ENCODE results near the gene SLC25A38. TPM values are rescaled to one million over a fixed set of nuclear protein-coding genes. Genes with fewer than 3 reads are reported as not detected.
A peak's percentile ranks its signal among the peaks of the same experiment; 100 is the strongest.

The SLC25A38 gene
- polyA plus RNA-seq, 3 donors = 5.7 to 8.9 (median 7.5) TPM

DNA sequence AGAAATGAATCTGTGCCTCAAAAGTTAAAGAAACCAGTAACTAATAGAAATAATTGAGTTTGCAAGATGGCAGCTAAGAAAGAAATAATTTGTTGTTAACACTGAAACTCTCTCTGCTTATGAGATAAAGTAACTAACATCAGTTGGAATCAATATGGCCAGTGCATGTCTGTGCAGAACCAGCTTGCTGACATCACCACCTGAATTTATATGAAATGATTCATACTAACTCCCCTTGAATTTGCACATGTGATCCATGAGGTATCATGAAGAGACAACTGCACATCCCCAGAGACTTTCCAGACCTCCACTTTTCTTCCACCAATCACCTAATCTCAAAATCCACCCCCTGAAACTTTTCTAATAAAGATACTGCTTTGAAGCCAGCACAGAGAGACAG is 10.3 kb upstream of the SLC25A38 start:
- no peaks in the 10 kb centered on the region for H3K36me3 ChIP-seq (replicated peaks in 1 of 2; ENCODE audit: control insufficient read depth in 1 of 2, insufficient read depth in 2 of 2, low read length in 2 of 2)
- Mint-ChIP-seq H3K9me3 (peaks cover 4 to 18% (median 12%) of the 10 kb centered on the region in 7 donors), H3K27ac (no peak overlapping the region), H3K4me1 (no peaks in the 10 kb centered on the region), H3K4me3 (no peak overlapping the region), H3K27me3 (ENCODE audit: low read depth in 3 of 3) (peaks cover 0 to 6% (median 4%) of the 10 kb centered on the region in 3 donors), H3K36me3 (no peaks in the 10 kb centered on the region)
- no peak for DNase-seq
- H3K27me3 ChIP-seq (ENCODE audit: control insufficient read depth in 2 of 2, insufficient read depth in 2 of 2, low read length in 2 of 2) = no peaks in the 10 kb centered on the region
- no peaks in the 10 kb centered on the region for H4K20me1 ChIP-seq (ENCODE audit: insufficient read depth, low read length)
- H3K27ac ChIP-seq (ENCODE audit: low read depth in 1 of 2, low read length in 2 of 2) = no peak overlapping the region
- no peak overlapping the region for H3K9ac ChIP-seq (ENCODE audit: insufficient read depth, low read length, poor library complexity, severe bottlenecking)
- TF ChIP-seq, protein P1, sequence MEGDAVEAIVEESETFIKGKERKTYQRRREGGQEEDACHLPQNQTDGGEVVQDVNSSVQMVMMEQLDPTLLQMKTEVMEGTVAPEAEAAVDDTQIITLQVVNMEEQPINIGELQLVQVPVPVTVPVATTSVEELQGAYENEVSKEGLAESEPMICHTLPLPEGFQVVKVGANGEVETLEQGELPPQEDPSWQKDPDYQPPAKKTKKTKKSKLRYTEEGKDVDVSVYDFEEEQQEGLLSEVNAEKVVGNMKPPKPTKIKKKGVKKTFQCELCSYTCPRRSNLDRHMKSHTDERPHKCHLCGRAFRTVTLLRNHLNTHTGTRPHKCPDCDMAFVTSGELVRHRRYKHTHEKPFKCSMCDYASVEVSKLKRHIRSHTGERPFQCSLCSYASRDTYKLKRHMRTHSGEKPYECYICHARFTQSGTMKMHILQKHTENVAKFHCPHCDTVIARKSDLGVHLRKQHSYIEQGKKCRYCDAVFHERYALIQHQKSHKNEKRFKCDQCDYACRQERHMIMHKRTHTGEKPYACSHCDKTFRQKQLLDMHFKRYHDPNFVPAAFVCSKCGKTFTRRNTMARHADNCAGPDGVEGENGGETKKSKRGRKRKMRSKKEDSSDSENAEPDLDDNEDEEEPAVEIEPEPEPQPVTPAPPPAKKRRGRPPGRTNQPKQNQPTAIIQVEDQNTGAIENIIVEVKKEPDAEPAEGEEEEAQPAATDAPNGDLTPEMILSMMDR (IDR thresholded peaks at IDR 0.05) = no peak
- no peaks in the 10 kb centered on the region for H3K4me1 ChIP-seq (ENCODE audit: control insufficient read depth in 1 of 2, insufficient read depth in 2 of 2, low read length in 2 of 2)
- H3K4me2 ChIP-seq (replicated peaks; ENCODE audit: extremely low read depth, low read length, poor library complexity, severe bottlenecking) = no peak overlapping the region
- H3K4me3 ChIP-seq (replicated peaks in 1 of 3; ENCODE audit: low read depth in 2 of 3, low read length in 3 of 3) = no peak overlapping the region
- intact Hi-C loops (cut with micrococcal nuclease) = no loop called here
- no peaks in the 10 kb centered on the region for H3K79me2 ChIP-seq (ENCODE audit: insufficient read depth, low read length)
- no peak overlapping the region for H2AFZ ChIP-seq (ENCODE audit: insufficient read depth, low read depth, low read length, poor library complexity, severe bottlenecking)
- no peaks in the 10 kb centered on the region for H3K9me3 ChIP-seq (replicated peaks in 1 of 2; ENCODE audit: control insufficient read depth in 1 of 2, insufficient read depth in 1 of 2, low read length in 2 of 2)

DNA sequence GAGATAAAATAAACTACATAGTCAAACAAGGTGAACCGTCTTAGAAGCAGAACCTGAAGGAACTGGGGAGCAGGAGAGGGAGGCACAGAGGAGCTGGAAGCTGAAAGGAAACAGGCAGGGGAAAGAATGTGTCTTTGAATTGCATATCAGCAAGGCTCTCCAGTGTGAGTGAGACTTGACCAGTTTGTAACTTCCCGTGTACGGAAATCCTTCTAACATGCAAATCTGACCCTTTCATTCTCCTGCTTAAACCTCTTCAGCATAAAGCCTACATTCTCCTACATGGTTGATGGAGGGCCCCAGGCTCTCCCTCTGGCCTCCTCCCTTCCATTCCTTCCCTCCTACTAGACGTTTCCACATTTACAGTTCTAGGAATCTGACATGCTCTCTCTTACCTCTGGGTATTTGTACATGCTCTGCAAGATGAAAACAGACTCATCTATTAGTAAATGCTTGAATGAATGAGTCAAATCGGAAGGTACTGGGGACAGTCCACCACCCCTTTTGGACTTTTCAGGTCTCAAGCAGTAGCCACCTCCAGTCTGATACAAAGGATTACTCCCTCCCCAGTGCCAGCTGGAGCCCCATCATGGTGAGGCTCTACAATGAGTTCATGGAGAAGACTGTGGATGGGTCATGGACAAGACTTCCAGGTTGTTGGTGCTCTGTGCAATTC is 6.1 kb upstream of the SLC25A38 start:
- intact Hi-C loops (cut with micrococcal nuclease) = no loop called here
- no peaks in the 10 kb centered on the region for H3K4me1 ChIP-seq (ENCODE audit: control insufficient read depth in 1 of 2, insufficient read depth in 2 of 2, low read length in 2 of 2)
- DNase-seq = no peak
- no peaks in the 10 kb centered on the region for H3K79me2 ChIP-seq (ENCODE audit: insufficient read depth, low read length)
- no peak overlapping the region for H3K4me3 ChIP-seq (replicated peaks in 1 of 3; ENCODE audit: low read depth in 2 of 3, low read length in 3 of 3)
- H3K9me3 ChIP-seq (replicated peaks in 1 of 2; ENCODE audit: control insufficient read depth in 1 of 2, insufficient read depth in 1 of 2, low read length in 2 of 2) = no peaks in the 10 kb centered on the region
- Mint-ChIP-seq H3K36me3 (no peaks in the 10 kb centered on the region), H3K9me3 (peaks cover 0 to 4% (median 1%) of the 10 kb centered on the region in 7 donors), H3K4me3 (no peak overlapping the region), H3K4me1 (peaks cover 3% of the 10 kb centered on the region), H3K27me3 (ENCODE audit: low read depth in 3 of 3) (peaks cover 0 to 4% (median 2%) of the 10 kb centered on the region in 3 donors), H3K27ac (peak overlapping the region in 2 of 7 donors; percentile 19 to 60)
- no peaks in the 10 kb centered on the region for H3K27me3 ChIP-seq (ENCODE audit: control insufficient read depth in 2 of 2, insufficient read depth in 2 of 2, low read length in 2 of 2)
- H2AFZ ChIP-seq (ENCODE audit: insufficient read depth, low read depth, low read length, poor library complexity, severe bottlenecking) = no peak overlapping the region
- H3K4me2 ChIP-seq (replicated peaks; ENCODE audit: extremely low read depth, low read length, poor library complexity, severe bottlenecking) = no peak overlapping the region
- H3K27ac ChIP-seq (ENCODE audit: low read depth in 1 of 2, low read length in 2 of 2) = no peak overlapping the region
- no peak overlapping the region for H3K9ac ChIP-seq (ENCODE audit: insufficient read depth, low read length, poor library complexity, severe bottlenecking)
- H3K36me3 ChIP-seq (replicated peaks in 1 of 2; ENCODE audit: control insufficient read depth in 1 of 2, insufficient read depth in 2 of 2, low read length in 2 of 2) = no peaks in the 10 kb centered on the region
- TF ChIP-seq, protein P1 (IDR thresholded peaks at IDR 0.05) = no peak
- no peaks in the 10 kb centered on the region for H4K20me1 ChIP-seq (ENCODE audit: insufficient read depth, low read length)
- WGBS (ENCODE audit: insufficient coverage) = 86% methylated on average over 3 of the region's 5 CpGs
